GM12878 (cell line): ENCODE data around the gene TRIM6. TPM values are rescaled to one million over a fixed set of nuclear protein-coding genes. Genes with fewer than 3 reads are reported as not detected.
A peak's percentile ranks its signal among the peaks of the same experiment; 100 is the strongest.

Source experiments
- ATAC-seq: fragments of 200-7000 bp; cut with Tn5 transposase; 3 replicates; pipeline ENCODE4 v1.9.1; 2020; ENCODE audit warnings: mild to moderate bottlenecking, moderate library complexity
- BruUV-seq: library from RNA; stranded (reverse); fragments of 400-500 nt; replicated peaks from 2 replicates; lab custom pipeline; 2021; lab: Mats Ljungman, UMichigan
- CTCF ChIA-PET: fragments of 300-600 bp; sonication (Branson Sonifier 250); formaldehyde crosslinking; extraction: SDS; loops from one replicate; lab custom pipeline; 2021; ENCODE audit warnings: inconsistent platforms; lab: Yijun Ruan, JAX
- POLR2A ChIA-PET: fragments of 350-600 bp; formaldehyde crosslinking; extraction: SDS; loops from one replicate; lab custom pipeline; 2021; ENCODE audit warnings: inconsistent platforms; lab: Charles Lee
- RAD21 ChIA-PET: fragments of 300-600 bp; sonication (Branson Sonifier 250); formaldehyde crosslinking; loops from one replicate; lab custom pipeline; 2023; ENCODE audit warnings: antibody characterized with exemption; ENCODE audit not compliant: unreplicated experiment; lab: Charles Lee
- SMC1A ChIA-PET: fragments of 300-600 bp; sonication (Branson Sonifier 250); formaldehyde crosslinking; loops from one replicate; lab custom pipeline; 2023; ENCODE audit not compliant: unreplicated experiment, uncharacterized antibody; lab: Charles Lee
- DNase-seq: peaks from one replicate; pipeline ENCODE4 v3.0.0-alpha.2; 2011; ENCODE audit warnings: low read depth, low spot score
- FAIRE-seq: peaks from 3 replicates; lab custom pipeline; 2011; peaks lifted over from hg19 to GRCh38; lab: Jason Lieb, UNC
- H2AFZ ChIP-seq: 2 replicates; pipeline ENCODE4 v1.6.0; 2011; ENCODE audit warnings: low read depth, low read length, control low read depth; ENCODE audit not compliant: control insufficient read depth
- H3K27ac ChIP-seq: 2 replicates; pipeline ENCODE4 v1.5.1; 2011; ENCODE audit warnings: control low read depth; ENCODE audit not compliant: control insufficient read depth, insufficient read depth
- H3K27me3 ChIP-seq, 2 experiments: replicated peaks in 1 of 2; 2 replicates each; pipeline versions ENCODE4 v1.6.0 to v1.6.1; 2011; ENCODE audit warnings: low read length in 1 of 2; ENCODE audit not compliant: control insufficient read depth in 2 of 2, insufficient read depth in 2 of 2
- H3K36me3 ChIP-seq, 2 experiments: 2 replicates each; pipeline ENCODE4 v1.5.1; 2011; ENCODE audit warnings: low read length in 1 of 2; ENCODE audit not compliant: control insufficient read depth in 2 of 2, insufficient read depth in 2 of 2
- H3K4me1 ChIP-seq: 2 replicates; pipeline ENCODE4 v1.6.1; 2011; ENCODE audit warnings: mild to moderate bottlenecking, low read length, moderate library complexity, mixed read lengths; ENCODE audit not compliant: control insufficient read depth, insufficient read depth
- H3K4me2 ChIP-seq: 2 replicates; pipeline ENCODE4 v1.6.0; 2011; ENCODE audit warnings: control low read depth; ENCODE audit not compliant: control insufficient read depth, insufficient read depth
- H3K4me3 ChIP-seq: fragments of 200-600 bp; sonication (generic); 2 replicates; pipeline ENCODE4 v1.5.1; 2016
- H3K79me2 ChIP-seq: 2 replicates; pipeline ENCODE4 v1.6.0; 2011; ENCODE audit warnings: low read length; ENCODE audit not compliant: control insufficient read depth, insufficient read depth
- H3K9ac ChIP-seq: 2 replicates; pipeline ENCODE4 v1.8.0; 2011; ENCODE audit warnings: low read length, control low read depth, mixed read lengths; ENCODE audit not compliant: control insufficient read depth, insufficient read depth
- H3K9me3 ChIP-seq: replicated peaks from 3 replicates; pipeline ENCODE4 v1.5.1; 2011; ENCODE audit warnings: mild to moderate bottlenecking, low read length; ENCODE audit not compliant: control insufficient read depth, insufficient read depth
- H4K20me1 ChIP-seq: 2 replicates; pipeline ENCODE4 v1.6.0; 2011; ENCODE audit not compliant: control insufficient read depth, insufficient read depth
- BHLHE40 ChIP-seq, 2 experiments: fragments of 450-650 bp in 1 of 2; IDR thresholded peaks; 2 replicates each; pipeline ENCODE4 v1.6.1; 2011 to 2017; ENCODE audit warnings: low read depth in 2 of 2, borderline replicate concordance in 1 of 2, improper control_type of control experiment in 1 of 2, low read length in 1 of 2, mild to moderate bottlenecking in 1 of 2
- DPF2 ChIP-seq: fragments of 450-650 bp; IDR thresholded peaks from 2 replicates; pipeline ENCODE4 v1.6.1; 2017; ENCODE audit warnings: mild to moderate bottlenecking
- EP300 ChIP-seq, 2 experiments: fragments of 150-350 bp in 1 of 2; IDR thresholded peaks; 2 replicates each; pipeline ENCODE4 v1.6.1; 2011 to 2012; ENCODE audit warnings: low read depth in 2 of 2, low read length in 2 of 2, borderline replicate concordance in 1 of 2, improper control_type of control experiment in 1 of 2, inconsistent platforms in 1 of 2; ENCODE audit not compliant: control insufficient read depth in 1 of 2
- IKZF1 ChIP-seq: fragments of 450-650 bp; conservative IDR thresholded peaks from 2 replicates; pipeline ENCODE4 v1.6.1; 2017; ENCODE audit warnings: antibody characterized with exemption, mild to moderate bottlenecking
- IKZF2 ChIP-seq, 2 experiments: fragments of 450-650 bp; IDR thresholded peaks; 2 replicates each; pipeline ENCODE4 v1.6.1; 2017; ENCODE audit warnings: mild to moderate bottlenecking in 2 of 2, moderate library complexity in 2 of 2
- MTA2 ChIP-seq: fragments of 450-650 bp; IDR thresholded peaks from 2 replicates; pipeline ENCODE4 v1.6.1; 2016; ENCODE audit warnings: low read depth, mild to moderate bottlenecking, moderate library complexity
- NRF1 ChIP-seq: conservative IDR thresholded peaks from 2 replicates; pipeline ENCODE4 v1.6.1; 2011; ENCODE audit warnings: mild to moderate bottlenecking, low read depth, low read length, improper control_type of control experiment
- SREBF2 ChIP-seq: IDR thresholded peaks from 2 replicates; pipeline ENCODE4 v1.6.1; 2012; ENCODE audit warnings: mild to moderate bottlenecking, low read length
- TBL1XR1 ChIP-seq: IDR thresholded peaks from 2 replicates; pipeline ENCODE4 v1.6.1; 2012; ENCODE audit warnings: low read depth, low read length, improper control_type of control experiment
- WGBS: methylation state at CpG from one replicate; pipeline ENCODE4 v1.1.6; 2016; ENCODE audit warnings: low lambda C conversion rate; ENCODE audit not compliant: insufficient replicate concordance, insufficient coverage; ENCODE audit errors: missing lambda C conversion rate; 5-methylcytosine and 5-hydroxymethylcytosine counted together
- in situ Hi-C: fragments of 300-500 bp; cut with MboI; formaldehyde crosslinking; loops from 9 replicates; pipeline ENCODE4 v1.14.3; 2018; ENCODE audit warnings: mixed read lengths
- intact Hi-C: fragments of 100-400 bp; cut with micrococcal nuclease; formaldehyde crosslinking; loops from one replicate; pipeline ENCODE4 v1.14.2; 2022; ENCODE audit not compliant: unreplicated experiment
- polyA plus RNA-seq, 11 experiments: library from polyadenylated mRNA; depleted of rRNA in 4 of 11; unstranded in 6 of 11; stranded (reverse) in 5 of 11; fragments of >200 nt; fragmentation: Nextera tagmentation in 4 of 11; fragmentation: Illumina TruSeq in 1 of 11; extraction: Ambion mirVana in 4 of 11; extraction: Trizol in 1 of 11; gene quantifications; 1 replicate in 1 of 11; 2 replicates in 10 of 11; pipeline versions ENCODE4 v1.2.1 to v1.2.3, GENCODE V29; 2011 to 2016; ENCODE audit warnings: inconsistent platforms in 2 of 11, missing spikeins in 2 of 11, low read depth in 1 of 11
- total RNA-seq, 4 experiments: library from RNA; depleted of rRNA in 3 of 4; stranded (reverse); fragments of >200 nt in 3 of 4; fragmentation: Illumina TruSeq in 1 of 4; extraction: Trizol in 1 of 4; gene quantifications; 2 replicates each; pipeline versions ENCODE4 v1.2.1 to v1.2.3, GENCODE V29; 2013 to 2021
- TF ChIP-seq, protein P1 (sequence below): fragments of 450-650 bp; IDR thresholded peaks from 2 replicates; pipeline ENCODE4 v1.6.1; 2017; ENCODE audit warnings: mild to moderate bottlenecking, low read depth, inconsistent platforms; ENCODE audit not compliant: poor library complexity, severe bottlenecking
- TF ChIP-seq, protein P2 (sequence below): IDR thresholded peaks from 2 replicates; pipeline ENCODE4 v1.6.1; 2011; ENCODE audit warnings: low read depth, mild to moderate bottlenecking, low read length, moderate library complexity, borderline replicate concordance; ENCODE audit errors: extremely low read depth

TRIM6 gene
- total and polyA plus RNA-seq, 10 of the 15 experiments (the other 5 are each of a cell fraction or from before 2014, with no cell fraction given), result 1.4 to 6.8 (median 4.2) TPM

DNA sequence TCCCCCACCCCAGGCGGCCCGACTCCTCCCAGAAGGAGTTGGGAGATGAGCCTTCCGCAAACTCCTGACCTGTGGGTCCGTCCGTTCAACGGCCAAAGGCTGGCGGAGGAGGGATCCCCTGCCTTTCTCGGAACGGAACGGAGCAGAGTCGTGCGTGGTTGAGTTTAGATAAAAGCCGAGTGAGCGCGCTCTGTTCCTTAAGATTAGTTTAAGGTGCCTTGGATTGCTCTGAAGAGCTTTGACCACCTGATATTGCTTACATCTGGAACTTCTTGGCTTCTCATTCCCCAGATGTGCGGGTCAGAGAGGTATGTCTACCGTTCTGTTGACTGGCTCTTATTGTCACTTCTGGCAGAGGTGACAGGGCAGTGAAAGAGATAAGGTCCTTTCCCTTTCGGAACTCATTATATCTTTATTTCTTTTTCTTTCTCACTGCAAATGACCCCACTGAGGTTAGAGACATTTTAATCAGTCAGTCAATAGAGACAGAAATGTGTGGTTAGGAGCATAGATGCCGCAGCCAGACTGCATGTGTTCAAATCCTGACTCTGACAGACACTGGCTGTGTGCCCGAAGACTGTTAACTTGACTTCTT, at the start of gene TRIM6 (continued):
- TF ChIP-seq, protein P1, sequence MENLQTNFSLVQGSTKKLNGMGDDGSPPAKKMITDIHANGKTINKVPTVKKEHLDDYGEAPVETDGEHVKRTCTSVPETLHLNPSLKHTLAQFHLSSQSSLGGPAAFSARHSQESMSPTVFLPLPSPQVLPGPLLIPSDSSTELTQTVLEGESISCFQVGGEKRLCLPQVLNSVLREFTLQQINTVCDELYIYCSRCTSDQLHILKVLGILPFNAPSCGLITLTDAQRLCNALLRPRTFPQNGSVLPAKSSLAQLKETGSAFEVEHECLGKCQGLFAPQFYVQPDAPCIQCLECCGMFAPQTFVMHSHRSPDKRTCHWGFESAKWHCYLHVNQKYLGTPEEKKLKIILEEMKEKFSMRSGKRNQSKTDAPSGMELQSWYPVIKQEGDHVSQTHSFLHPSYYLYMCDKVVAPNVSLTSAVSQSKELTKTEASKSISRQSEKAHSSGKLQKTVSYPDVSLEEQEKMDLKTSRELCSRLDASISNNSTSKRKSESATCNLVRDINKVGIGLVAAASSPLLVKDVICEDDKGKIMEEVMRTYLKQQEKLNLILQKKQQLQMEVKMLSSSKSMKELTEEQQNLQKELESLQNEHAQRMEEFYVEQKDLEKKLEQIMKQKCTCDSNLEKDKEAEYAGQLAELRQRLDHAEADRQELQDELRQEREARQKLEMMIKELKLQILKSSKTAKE, result no peak

DNA sequence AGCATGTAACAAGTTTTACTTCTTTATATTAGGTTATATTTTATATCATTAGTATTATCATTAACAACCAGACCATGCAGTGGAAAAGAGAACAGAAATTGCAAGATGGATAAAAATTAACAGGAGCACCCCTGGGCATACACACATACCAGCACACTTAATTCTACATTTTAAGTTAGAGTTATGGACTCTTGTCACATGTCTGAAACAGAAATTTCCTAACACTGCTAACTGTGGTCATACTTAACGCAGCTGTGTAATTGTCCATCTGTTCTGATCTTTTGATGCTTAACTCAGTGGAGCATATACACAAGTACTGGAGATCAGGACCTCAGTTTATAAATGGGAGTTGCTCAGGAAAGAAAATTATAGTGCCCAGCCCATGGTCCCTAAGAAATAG, 48.5 kb upstream of the TRIM6 start:
- Histone ChIP-seq H3K27me3 (no peaks in the 10 kb centered on the region), H3K4me1 (no peaks in the 10 kb centered on the region), H3K9me3 (no peaks in the 10 kb centered on the region), H3K36me3 (no peaks in the 10 kb centered on the region), H3K27ac (no peak overlapping the region), H3K9ac (no peak overlapping the region), H3K79me2 (no peaks in the 10 kb centered on the region), H3K4me2 (no peak overlapping the region), H4K20me1 (no peaks in the 10 kb centered on the region), H2AFZ (no peak overlapping the region), H3K4me3 (no peak overlapping the region)
- in situ Hi-C loops, result no loop called here
- FAIRE-seq (no peak), ATAC-seq (peak; percentile 82), DNase-seq (peak; percentile 19)
- no TSS peak for BruUV-seq
- intact Hi-C loops, result no loop called here
- WGBS, result 91% methylated on average over 1 of the region's 1 CpG
- ChIA-PET POLR2A (no interaction called here), RAD21 (no interaction called here), SMC1A (no interaction called here), CTCF (interaction anchor here (0.9 kb wide), 1 partner anchor 21 kb away, joined by 3 read pairs; no protein-coding TSS in a partner anchor)
- no peak for TF ChIP-seq TBL1XR1
- 0 out of 2 replicates have a peak, but pooled peaks have one; percentile 33 for TF ChIP-seq IKZF1
- TF ChIP-seq, protein P2, sequence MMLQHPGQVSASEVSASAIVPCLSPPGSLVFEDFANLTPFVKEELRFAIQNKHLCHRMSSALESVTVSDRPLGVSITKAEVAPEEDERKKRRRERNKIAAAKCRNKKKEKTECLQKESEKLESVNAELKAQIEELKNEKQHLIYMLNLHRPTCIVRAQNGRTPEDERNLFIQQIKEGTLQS, result no peak
- 0 out of 4 replicates have a peak, but pooled peaks of 1 of the 2 experiments have one; percentile 28 for TF ChIP-seq EP300 (IDR thresholded peaks at IDR 0.05; ENCODE audit: borderline replicate concordance in 1 of 2, control insufficient read depth in 1 of 2, low read depth in 2 of 2, low read length in 2 of 2)
- TF ChIP-seq IKZF2 (IDR thresholded peaks at IDR 0.05), result peak; percentile 31 to 40; a peak in 1 of 4 replicates
- peak; percentile 54 for TF ChIP-seq MTA2
- no peak for TF ChIP-seq SREBF2
- no peak for TF ChIP-seq NRF1
- peak; percentile 38; the same call in 1 of the 2 replicates for TF ChIP-seq DPF2
- peak in 1 of 2 experiments; percentile 24; a peak in 1 of 4 replicates for TF ChIP-seq BHLHE40 (IDR thresholded peaks at IDR 0.05; ENCODE audit: borderline replicate concordance in 1 of 2, low read depth in 2 of 2, low read length in 1 of 2)
